Testis (tissue), 2 donors: ENCODE measurements around the gene ZNF827.

ENCODE experiments used
- POLR2A ChIP-seq: fragments of 450-650 bp; IDR thresholded peaks from one replicate; pipeline ENCODE4 v1.6.1; 2017; ENCODE audit warnings: antibody characterized with exemption, mild to moderate bottlenecking, moderate library complexity
- TF ChIP-seq, protein P1 (sequence below), 3 experiments: fragments of 450-650 bp in 2 of 3; fragments of 200-600 bp in 1 of 3; sonication (generic) in 1 of 3; IDR thresholded peaks; one replicate each; pipeline ENCODE4 v1.5.1; 2016 to 2019; ENCODE audit warnings: antibody characterized with exemption in 3 of 3, mild to moderate bottlenecking in 2 of 3, moderate library complexity in 1 of 3

DNA sequence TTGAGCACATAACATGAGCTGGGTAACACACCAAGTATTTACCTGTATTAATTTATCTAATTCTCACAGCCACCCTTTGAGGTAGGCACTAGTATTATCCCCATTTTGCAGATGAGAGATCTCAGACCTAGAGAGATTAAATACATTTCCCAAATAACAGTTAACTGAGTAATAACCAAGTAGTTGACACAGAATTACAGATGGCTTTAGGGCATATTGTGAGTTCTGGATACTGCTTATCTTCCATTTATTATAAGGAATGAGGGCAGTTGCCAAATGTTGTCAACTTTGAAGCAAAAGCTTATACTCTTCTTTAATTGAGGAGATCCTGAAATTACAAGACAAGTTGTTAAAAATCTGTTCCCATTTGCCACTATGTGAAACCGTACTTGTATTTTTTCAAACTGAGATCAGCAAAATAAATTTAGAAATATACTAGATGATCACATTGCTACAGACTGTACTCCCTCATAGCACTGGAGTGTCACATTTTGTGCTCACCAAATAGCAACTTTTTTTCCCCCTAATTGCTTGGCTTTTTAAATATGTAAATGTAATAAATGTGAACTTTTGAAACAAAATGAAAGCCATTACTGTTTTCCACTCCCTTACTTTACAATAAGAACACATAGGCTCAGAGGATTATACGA is 62.0 kb downstream of the ZNF827 start:
- TF ChIP-seq, protein P1, sequence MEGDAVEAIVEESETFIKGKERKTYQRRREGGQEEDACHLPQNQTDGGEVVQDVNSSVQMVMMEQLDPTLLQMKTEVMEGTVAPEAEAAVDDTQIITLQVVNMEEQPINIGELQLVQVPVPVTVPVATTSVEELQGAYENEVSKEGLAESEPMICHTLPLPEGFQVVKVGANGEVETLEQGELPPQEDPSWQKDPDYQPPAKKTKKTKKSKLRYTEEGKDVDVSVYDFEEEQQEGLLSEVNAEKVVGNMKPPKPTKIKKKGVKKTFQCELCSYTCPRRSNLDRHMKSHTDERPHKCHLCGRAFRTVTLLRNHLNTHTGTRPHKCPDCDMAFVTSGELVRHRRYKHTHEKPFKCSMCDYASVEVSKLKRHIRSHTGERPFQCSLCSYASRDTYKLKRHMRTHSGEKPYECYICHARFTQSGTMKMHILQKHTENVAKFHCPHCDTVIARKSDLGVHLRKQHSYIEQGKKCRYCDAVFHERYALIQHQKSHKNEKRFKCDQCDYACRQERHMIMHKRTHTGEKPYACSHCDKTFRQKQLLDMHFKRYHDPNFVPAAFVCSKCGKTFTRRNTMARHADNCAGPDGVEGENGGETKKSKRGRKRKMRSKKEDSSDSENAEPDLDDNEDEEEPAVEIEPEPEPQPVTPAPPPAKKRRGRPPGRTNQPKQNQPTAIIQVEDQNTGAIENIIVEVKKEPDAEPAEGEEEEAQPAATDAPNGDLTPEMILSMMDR (IDR thresholded peaks at IDR 0.05), result no peak
- TF ChIP-seq POLR2A, result no peak
